IPS-NIHi11 (cell line): ENCODE measurements around the gene SELENON.

Source experiments
- DNase-seq: peaks from one replicate; pipeline ENCODE4 v3.0.0; 2012; ENCODE audit warnings: mixed read lengths, low spot score

SELENON gene

GRCh38 chr1:25809283-25809926, 9.4 kb downstream of the SELENON start:
- DNase-seq: no peak

DNA sequence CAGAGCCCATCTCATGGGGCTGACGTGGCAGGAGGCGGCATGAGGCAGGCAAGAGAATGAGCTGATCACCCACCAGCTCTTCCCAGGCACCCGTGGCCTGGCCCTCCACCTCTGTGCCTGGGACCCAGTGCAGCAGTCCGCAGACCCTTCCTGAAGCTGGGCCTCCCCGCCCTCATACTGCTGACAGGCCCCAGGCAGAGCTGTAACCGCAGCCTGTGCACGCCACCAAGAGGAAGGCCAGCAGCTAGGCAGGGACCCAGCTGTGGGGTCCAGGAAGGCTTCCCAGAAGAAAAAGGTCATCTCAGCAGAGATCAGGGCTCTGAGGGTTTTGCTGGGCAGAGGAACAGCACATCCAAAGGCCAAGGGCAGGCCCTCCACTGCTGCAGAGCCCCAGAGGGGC, 9.9 kb downstream of the SELENON start:
- no peak for DNase-seq

DNA sequence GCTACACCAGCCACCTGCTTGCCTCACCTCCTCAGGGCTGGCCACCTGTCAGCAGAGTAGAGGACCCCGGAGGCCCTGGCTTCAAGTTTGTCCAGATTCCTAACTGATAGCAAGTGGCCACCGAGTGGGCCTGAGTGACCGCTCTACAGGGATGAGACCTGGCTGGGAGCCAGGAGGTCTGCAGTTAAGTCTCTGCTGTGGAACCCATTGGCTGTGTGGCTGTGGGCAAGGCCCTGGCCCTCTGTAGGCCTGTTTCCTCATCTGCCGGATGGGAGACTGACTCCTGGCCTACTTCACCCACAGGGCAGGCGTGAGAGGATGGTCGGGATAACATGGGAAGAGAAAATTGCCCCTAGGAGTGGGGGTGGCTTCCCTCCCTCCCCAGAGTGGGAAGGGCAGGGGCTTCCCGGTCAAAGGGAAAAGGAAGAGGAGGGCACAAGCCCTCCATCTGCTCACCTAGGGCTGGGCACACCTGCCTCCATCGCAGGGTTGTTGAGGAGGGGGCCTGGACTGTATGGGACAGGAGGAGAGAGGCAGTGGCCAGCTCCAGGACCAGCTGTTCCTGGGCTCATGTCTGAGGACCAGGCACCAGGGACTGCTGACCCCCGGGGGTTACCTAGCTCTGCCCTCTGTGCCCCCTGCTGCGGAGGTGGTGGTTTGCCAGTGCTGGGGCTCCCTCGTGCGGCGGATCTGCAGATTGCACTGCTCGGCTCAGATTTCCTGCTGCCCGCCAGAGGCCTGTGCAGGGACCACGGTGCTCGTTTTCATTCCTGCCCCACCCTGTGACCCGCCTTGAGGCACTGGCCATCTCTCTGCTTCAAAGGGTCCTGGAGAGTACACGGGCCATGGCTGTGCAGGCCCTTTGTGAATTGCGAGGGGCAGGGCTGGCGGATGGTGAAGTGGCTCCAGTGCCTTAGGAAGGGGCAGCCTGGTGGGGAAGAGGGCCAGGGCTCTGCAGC, 10.6 kb downstream of the SELENON start:
- DNase-seq: peak; percentile 94

- DNase-seq: no peak
Measured at GRCh38 chr1:25811384-25812082, 11.5 kb downstream of the SELENON start.

DNA sequence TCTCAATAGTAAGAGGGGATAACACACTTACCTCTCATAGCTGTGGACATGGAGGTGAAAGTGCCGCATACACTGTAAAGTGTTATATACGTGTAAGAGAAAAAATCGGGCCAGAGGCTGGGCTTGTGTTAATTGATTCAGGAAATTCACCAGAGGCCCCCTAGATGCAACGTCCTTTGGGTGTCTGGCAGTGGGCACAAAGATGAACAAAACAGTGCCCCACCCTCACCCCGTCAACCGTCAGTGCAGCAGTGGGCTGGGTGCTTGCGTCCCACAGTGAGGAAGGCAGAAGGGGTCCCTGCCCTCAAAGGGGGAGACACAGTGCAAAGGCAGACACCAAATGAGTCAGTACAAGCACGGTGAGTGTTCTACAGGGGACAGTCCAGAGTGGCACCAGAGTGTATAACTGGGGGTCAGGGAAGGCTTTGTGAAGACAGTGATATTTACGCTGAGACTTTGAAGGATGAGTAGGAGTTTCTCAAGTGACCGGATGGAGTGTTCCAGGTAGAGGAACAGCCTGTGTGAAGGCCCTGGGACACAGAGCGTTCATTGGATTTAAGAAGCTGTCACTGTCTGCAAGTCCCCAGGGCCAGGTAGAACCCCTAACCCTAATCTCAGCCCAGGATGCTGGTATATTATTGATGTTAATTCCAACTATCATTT, 13.2 kb downstream of the SELENON start:
- DNase-seq: no peak

- DNase-seq: no peak
Measured at GRCh38 chr1:25813734-25814471, 13.9 kb downstream of the SELENON start.

DNA sequence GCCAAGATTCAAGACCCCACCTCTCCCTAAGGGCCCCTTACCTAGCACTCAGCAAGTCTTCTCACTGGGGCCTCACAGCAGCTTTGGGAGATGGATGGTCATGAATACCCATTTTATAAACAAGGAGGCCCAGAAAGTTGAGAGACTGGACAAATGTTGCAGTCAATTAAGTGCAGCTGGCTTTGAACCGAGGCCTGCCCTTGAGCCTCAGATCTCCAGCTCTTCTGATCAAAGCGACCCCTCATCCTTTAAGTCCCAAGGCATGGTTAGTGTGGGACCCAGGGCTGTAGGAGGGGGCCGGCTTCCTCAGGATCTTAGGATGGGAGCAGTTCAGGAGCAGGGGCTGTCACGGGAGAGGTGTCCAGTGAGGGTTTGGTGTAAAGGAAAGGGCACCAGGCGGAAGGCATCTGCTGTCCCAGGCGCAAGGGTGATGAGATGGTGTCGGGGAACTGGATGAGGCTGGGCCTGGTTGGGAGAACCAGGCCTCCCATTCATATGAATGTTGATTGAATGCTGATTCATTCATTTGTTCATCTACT, 14.6 kb downstream of the SELENON start:
- DNase-seq: no peak

- DNase-seq: no peak
Measured at GRCh38 chr1:25815208-25816111, 15.5 kb downstream of the SELENON start.

- DNase-seq: no peak
Measured at GRCh38 chr1:25816112-25816718, 16.2 kb downstream of the SELENON start.

GRCh38 chr1:25817840-25818501, 18.0 kb downstream of the SELENON start:
- no peak for DNase-seq

- DNase-seq: no peak
Measured at GRCh38 chr1:25818569-25818968, 18.6 kb downstream of the SELENON start.

- DNase-seq: peak; percentile 96
Measured at GRCh38 chr1:25819491-25820246, 19.7 kb downstream of the SELENON start, which contains the start of gene MTFR1L. Gene MTFR1L, plus strand, starts transcription at chr1:25819954. Its CDS starts 3,151 bp downstream, at chr1:25823105.

- DNase-seq: peak; percentile 77
Measured at GRCh38 chr1:25820247-25821111, 20.5 kb downstream of the SELENON start.

- DNase-seq: no peak
Measured at GRCh38 chr1:25821112-25821476, 21.1 kb downstream of the SELENON start.

DNA sequence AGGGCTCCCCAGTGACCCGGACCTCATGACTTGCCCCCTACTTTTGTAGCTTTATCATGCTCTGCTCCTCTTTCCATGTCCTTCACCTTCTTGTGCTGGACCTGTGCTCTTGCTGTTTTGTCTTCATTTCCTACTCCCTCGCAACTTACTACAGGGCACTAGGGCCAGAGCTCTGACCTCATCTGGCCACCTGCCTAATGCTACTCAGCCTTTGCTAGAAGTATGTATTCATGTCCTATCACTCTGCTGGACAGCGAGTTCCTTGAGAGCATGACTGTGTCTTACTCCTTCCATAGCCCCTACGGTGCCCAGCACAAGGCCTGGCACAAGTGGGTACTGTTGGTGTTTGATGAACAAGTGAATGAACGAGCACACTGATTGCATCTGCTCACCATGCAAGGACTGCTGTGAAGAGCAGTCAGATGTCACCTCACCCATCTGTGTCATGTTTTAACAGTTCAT, 21.7 kb downstream of the SELENON start:
- DNase-seq: no peak

DNA sequence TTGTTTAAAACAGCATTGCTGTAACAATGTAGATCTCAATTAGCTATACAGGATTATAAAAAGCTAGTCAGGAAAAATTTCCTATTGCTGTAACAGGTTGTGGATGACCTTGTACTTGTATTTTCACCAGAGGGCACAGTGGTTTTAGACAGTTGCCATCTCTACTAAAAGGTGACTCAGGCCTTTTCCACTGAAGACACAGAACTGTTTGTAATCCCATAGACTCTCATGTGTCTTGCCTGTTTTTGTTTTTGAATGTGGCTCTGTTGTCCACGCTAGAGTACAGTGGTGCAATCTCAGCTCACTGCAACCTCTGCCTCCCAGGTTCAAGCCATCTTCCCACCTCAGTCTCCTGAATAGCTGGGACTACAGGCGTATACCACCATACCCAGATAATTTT, 25.6 kb downstream of the SELENON start:
- DNase-seq: no peak

- no peak for DNase-seq
Measured at GRCh38 chr1:25826571-25826970, 26.6 kb downstream of the SELENON start.
